Tibial artery (tissue), 4 donors: ENCODE measurements around the gene CR1.

Experiments used
- DNase-seq, 2 donors: peaks; one replicate each; pipeline ENCODE4 v3.0.0-alpha.2; 2019
- H3K27ac ChIP-seq, 2 donors: fragments of 200-600 bp; sonication (generic) in 1 of 2; 1 replicate in 1 of 2; 2 replicates in 1 of 2; pipeline ENCODE4 v1.5.1; 2018 to 2019; ENCODE audit warnings: mild to moderate bottlenecking in 1 of 2
- H3K27me3 ChIP-seq, 2 donors: fragments of 200-600 bp; sonication (generic) in 1 of 2; one replicate each; pipeline versions ENCODE4 v1.5.1 to v1.6.0; 2016 to 2019
- H3K36me3 ChIP-seq, 3 donors: fragments of 200-600 bp; sonication (generic) in 2 of 3; one replicate each; pipeline ENCODE4 v1.5.1; 2016 to 2019; ENCODE audit warnings: mild to moderate bottlenecking in 2 of 3
- H3K4me1 ChIP-seq, 4 donors: fragments of 200-600 bp; sonication (generic) in 2 of 4; 1 replicate in 3 of 4; 2 replicates in 1 of 4; pipeline ENCODE4 v1.5.1; 2016 to 2019
- H3K4me3 ChIP-seq, 2 donors: fragments of 200-600 bp; sonication (generic) in 1 of 2; 1 replicate in 1 of 2; 2 replicates in 1 of 2; pipeline ENCODE4 v1.5.1; 2018 to 2019; ENCODE audit warnings: mild to moderate bottlenecking in 2 of 2
- H3K9me3 ChIP-seq, 3 donors: fragments of 200-600 bp; sonication (generic) in 1 of 3; one replicate each; pipeline ENCODE4 v1.5.1; 2016 to 2019
- intact Hi-C: fragments of 100-400 bp; cut with DNase I; formaldehyde crosslinking; loops from one replicate; pipeline ENCODE4 v1.15.0; 2023; ENCODE audit warnings: low total_unique reads
- TF ChIP-seq, protein P1 (sequence below), 2 experiments: fragments of 200-600 bp in 1 of 2; fragments of 450-650 bp in 1 of 2; IDR thresholded peaks; one replicate each; pipeline ENCODE4 v1.5.1; 2017 to 2019; ENCODE audit warnings: antibody characterized with exemption in 2 of 2, mild to moderate bottlenecking in 1 of 2, moderate library complexity in 1 of 2

CR1 gene

DNA sequence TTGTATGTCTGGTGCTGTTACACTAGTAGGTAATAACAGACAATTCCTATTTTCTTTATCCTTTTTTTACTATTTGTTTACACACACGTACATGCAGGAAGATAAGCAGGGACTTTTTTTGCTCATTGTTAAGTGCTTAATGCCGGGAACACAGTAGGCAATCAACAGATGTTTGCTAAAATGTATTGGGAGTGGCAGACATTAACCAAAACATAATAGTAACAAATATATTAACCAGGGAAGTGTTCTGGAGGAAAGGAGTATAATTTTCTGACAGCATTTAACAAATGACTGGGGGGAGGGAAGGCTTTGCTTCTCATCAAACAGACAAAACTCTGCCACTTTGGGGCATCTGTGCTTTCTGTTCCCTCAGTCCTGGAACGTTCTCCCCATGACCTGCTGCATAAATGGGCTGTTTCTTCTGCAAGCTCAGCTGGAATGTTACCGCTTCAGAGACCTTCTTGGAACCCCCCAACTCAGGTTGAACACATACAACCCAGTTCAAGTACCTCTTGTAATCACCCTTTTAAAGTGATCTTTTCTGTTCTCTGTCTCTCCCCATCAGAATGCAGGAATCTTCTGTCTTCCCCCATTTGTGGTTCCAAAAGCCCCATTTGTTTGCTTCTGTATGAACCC lies 151.1 kb downstream of the CR1 start:
- TF ChIP-seq, protein P1, sequence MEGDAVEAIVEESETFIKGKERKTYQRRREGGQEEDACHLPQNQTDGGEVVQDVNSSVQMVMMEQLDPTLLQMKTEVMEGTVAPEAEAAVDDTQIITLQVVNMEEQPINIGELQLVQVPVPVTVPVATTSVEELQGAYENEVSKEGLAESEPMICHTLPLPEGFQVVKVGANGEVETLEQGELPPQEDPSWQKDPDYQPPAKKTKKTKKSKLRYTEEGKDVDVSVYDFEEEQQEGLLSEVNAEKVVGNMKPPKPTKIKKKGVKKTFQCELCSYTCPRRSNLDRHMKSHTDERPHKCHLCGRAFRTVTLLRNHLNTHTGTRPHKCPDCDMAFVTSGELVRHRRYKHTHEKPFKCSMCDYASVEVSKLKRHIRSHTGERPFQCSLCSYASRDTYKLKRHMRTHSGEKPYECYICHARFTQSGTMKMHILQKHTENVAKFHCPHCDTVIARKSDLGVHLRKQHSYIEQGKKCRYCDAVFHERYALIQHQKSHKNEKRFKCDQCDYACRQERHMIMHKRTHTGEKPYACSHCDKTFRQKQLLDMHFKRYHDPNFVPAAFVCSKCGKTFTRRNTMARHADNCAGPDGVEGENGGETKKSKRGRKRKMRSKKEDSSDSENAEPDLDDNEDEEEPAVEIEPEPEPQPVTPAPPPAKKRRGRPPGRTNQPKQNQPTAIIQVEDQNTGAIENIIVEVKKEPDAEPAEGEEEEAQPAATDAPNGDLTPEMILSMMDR (IDR thresholded peaks at IDR 0.05): no peak
- Histone ChIP-seq H3K9me3 (no peaks in the 10 kb centered on the region), H3K4me3 (no peak overlapping the region), H3K36me3 (no peaks in the 10 kb centered on the region), H3K27me3 (peaks cover 0 to 9% of the 10 kb centered on the region in 2 donors), H3K27ac (no peak overlapping the region), H3K4me1 (peaks cover 0 to 16% (median 12%) of the 10 kb centered on the region in 4 donors)
- intact Hi-C loops: no loop called here
- DNase-seq: no peak

DNA sequence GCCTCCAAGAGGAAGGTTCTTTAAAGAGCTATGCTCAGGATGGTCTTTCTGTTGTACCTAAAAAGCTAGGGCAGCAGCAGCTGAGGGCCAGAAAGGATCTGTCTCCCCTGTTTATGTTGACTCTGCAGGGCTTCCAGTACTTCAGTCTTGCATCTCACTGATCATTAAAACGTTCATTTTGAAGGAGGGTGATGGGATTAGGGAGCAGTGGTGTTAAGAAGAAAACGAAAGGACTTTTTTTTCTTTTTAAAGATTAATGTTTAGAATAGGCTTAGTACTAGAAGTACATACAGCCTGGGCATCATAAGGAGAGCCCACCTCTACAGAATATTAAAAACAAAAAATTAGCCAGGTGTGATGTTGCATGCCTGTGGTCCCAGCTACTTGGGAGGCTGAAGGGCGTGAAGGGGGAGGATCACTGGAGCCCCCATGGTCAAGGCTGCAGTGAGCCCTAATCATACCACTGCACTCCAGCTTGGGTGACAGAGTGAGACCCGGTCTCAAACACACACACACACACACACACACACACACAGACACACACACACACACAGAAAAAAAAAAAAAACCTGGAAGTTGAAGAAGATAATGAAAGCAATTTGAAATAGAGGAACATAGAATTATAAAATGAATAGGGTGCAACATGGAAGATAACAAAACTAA lies 151.8 kb downstream of the CR1 start:
- Histone ChIP-seq H3K27ac (no peak overlapping the region), H3K9me3 (no peaks in the 10 kb centered on the region), H3K27me3 (peaks cover 0 to 7% of the 10 kb centered on the region in 2 donors), H3K36me3 (no peaks in the 10 kb centered on the region), H3K4me3 (no peak overlapping the region), H3K4me1 (peaks cover 0 to 16% (median 12%) of the 10 kb centered on the region in 4 donors)
- no peak for DNase-seq
- intact Hi-C loops: no loop called here
- TF ChIP-seq, protein P1 (IDR thresholded peaks at IDR 0.05): no peak

DNA sequence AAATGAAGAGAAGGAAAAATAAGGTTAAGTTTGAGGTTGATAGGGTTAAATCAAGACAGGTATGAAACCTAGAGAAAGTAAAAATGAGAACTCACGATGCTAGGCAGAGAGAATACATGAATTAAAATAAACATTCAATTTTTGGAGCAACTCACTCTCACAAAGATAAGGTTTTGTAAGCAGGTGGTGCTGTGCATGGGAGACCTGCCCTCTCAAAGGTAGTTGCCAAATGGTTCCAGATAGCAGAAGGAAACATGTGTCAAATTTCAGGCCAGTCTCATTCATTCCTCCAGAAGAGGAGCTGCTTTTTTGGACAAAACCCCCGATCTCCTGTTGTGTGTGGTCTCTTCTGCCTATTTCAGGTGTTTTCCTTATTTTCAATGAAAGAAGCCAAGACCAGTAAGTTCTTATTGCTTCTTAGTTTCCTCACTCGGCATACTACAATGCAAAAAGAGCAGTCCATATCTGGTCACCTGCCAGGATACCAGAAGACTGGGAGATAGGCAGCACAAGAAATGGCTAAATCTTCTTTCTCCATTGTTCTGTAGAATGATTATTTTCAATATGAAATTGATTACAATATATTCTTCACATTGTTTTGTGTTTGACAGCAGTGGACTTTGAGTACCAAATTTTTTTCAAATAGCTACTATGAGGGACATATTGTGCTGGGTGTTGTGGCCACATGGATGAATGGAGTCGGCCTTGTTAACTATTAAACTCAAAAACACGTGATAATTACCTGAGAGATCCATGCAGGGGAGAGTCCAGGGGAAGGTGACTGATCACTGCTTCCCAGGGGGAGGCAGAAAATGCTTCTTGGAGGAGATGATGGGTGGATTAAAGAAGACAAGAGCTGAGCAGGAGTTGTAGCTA lies 152.6 kb downstream of the CR1 start:
- Histone ChIP-seq H3K36me3 (no peaks in the 10 kb centered on the region), H3K27ac (no peak overlapping the region), H3K4me1 (peaks cover 0 to 16% (median 12%) of the 10 kb centered on the region in 4 donors), H3K9me3 (no peaks in the 10 kb centered on the region), H3K4me3 (no peak overlapping the region), H3K27me3 (peaks cover 0 to 1% of the 10 kb centered on the region in 2 donors)
- intact Hi-C loops: no loop called here
- DNase-seq: no peak
- TF ChIP-seq, protein P1 (IDR thresholded peaks at IDR 0.05): no peak

DNA sequence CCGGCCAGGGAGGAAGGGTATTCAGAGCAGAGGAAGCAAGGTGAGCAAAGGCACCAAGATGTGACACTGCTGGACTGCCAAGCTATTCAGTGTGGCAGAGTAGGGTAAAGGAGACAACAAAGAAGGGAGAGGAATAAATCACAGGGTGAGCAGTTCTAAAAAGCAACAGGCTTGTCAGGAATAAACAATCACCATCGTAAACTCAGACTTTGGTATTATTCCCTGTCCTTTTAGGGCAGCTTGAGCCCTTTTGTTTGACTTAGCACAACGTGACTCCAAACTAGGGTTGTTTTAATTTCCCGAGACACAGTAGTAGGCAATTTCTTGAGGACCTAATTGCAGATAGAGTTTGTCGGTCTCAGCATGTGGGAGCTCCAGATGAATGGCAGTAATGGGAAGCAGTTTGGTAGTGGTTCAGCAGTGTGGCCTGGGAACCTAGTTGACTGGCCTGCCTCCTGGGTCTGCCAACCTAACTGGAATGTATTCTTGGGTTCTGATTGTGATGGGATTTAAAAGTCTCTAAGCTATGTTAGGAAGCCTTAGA lies 153.3 kb downstream of the CR1 start:
- Histone ChIP-seq H3K27ac (no peak overlapping the region), H3K27me3 (no peaks in the 10 kb centered on the region), H3K36me3 (no peaks in the 10 kb centered on the region), H3K9me3 (no peaks in the 10 kb centered on the region), H3K4me1 (peaks cover 0 to 14% (median 11%) of the 10 kb centered on the region in 4 donors), H3K4me3 (no peak overlapping the region)
- TF ChIP-seq, protein P1 (IDR thresholded peaks at IDR 0.05): no peak
- DNase-seq: no peak
- intact Hi-C loops: no loop called here

DNA sequence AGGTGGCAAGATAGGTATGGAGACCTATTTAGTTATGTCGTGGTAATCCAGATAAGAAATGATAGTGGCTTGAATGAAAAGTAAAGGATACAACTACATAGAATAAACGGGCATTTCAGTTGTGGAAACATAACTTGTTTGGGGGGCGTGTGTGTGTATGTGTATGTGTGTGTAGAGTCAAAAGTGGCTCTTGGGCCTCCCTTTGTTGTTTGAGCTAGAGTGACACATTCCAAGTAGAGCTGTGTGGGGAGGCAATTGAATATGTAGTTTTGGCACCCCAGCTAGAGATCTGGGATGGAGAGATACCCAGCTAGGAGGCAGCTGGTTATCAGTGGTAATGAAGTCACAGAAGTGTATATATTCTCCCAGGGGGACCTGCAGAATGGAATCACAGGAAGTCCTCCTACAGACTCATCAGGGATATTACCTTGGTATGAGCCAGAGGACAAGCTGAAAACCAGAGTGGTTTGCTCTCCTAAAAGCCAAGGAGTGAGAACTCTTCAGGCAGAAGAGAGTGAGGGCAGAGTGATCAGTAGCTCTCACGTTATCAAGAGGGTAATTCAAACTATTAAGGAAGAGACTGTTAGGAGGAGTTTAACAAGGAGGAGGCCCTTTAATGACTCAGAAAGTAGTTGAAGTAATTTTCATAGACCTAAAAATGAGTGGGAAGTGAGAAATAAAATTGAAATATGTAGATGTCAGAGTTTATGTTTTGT lies 154.1 kb downstream of the CR1 start:
- intact Hi-C loops: no loop called here
- no peaks in the 10 kb centered on the region for H3K9me3 ChIP-seq
- H3K27me3 ChIP-seq: no peaks in the 10 kb centered on the region
- H3K36me3 ChIP-seq: no peaks in the 10 kb centered on the region
- TF ChIP-seq, protein P1 (IDR thresholded peaks at IDR 0.05): no peak
- no peak for DNase-seq
- H3K4me3 ChIP-seq: no peak overlapping the region
- H3K27ac ChIP-seq: no peak overlapping the region
- peaks cover 0 to 7% (median 6%) of the 10 kb centered on the region in 4 donors for H3K4me1 ChIP-seq
